Measurements from ENCODE around the gene GATAD2A. TPM values are rescaled to one million over a fixed set of nuclear protein-coding genes. Genes with fewer than 3 reads are reported as not detected.

The GATAD2A gene
- total and polyA plus RNA-seq, 9 of the 15 experiments (the other 6 are each of a cell fraction or from before 2014, with no cell fraction given): 2.4 to 226 (median 44.2) TPM

- TF ChIP-seq SMC3 (conservative IDR thresholded peaks at IDR 0.05; ENCODE audit: insufficient read depth, low read depth, low read length): 0 out of 2 replicates have a peak, but pooled peaks have one; percentile 2
- TF ChIP-seq BCOR (IDR thresholded peaks at IDR 0.05): no peak
- peak; percentile 72 for TF ChIP-seq GABPA (tag; conservative IDR thresholded peaks at IDR 0.05; ENCODE audit: low read depth)
- TF ChIP-seq USF1 (CRISPR knock-in tag; IDR thresholded peaks at IDR 0.05): no peak; the same call in 1 of the 2 replicates
- TF ChIP-seq ZNF79 (CRISPR knock-in tag; IDR thresholded peaks at IDR 0.05; ENCODE audit: low read depth): no peak
- TF ChIP-seq DMBX1 (CRISPR knock-in tag; IDR thresholded peaks at IDR 0.05; ENCODE audit: borderline replicate concordance): no peak
- TF ChIP-seq ILK (tag; IDR thresholded peaks at IDR 0.05; ENCODE audit: borderline replicate concordance, low read depth): no peak
- peak; percentile 54; the same call in 1 of the 2 replicates for TF ChIP-seq SIN3B (IDR thresholded peaks at IDR 0.05; ENCODE audit: low read depth)
- TF ChIP-seq MCM7 (IDR thresholded peaks at IDR 0.05): no peak
- peak; percentile 74 for TF ChIP-seq RB1 (IDR thresholded peaks at IDR 0.05; ENCODE audit: low read depth)
- no peak for TF ChIP-seq NCOA6 (IDR thresholded peaks at IDR 0.05)
- no peak for TF ChIP-seq TCF15 (CRISPR knock-in tag; IDR thresholded peaks at IDR 0.05)
- no peak for TF ChIP-seq THAP7 (CRISPR knock-in tag; IDR thresholded peaks at IDR 0.05)
- peak in 1 of 2 experiments; percentile 23; a peak in 1 of 4 replicates for TF ChIP-seq MAZ (CRISPR knock-in tag; conservative IDR thresholded peaks at IDR 0.05 in 1 of 2, IDR thresholded peaks at IDR 0.05 in 1 of 2)
- no peak for TF ChIP-seq NFXL1 (CRISPR knock-in tag; IDR thresholded peaks at IDR 0.05)
- no peak for TF ChIP-seq OTX1 (CRISPR knock-in tag; IDR thresholded peaks at IDR 0.05)
- TF ChIP-seq TCF7L2 (IDR thresholded peaks at IDR 0.05; ENCODE audit: low read depth, low read length): no peak
- no peak for TF ChIP-seq HEY1 (CRISPR knock-in tag; IDR thresholded peaks at IDR 0.05; ENCODE audit: borderline replicate concordance)
- no peak for TF ChIP-seq MBD1 (CRISPR knock-in tag; IDR thresholded peaks at IDR 0.05)
- peak in 2 of 3 experiments; percentile 42 to 45; a peak in 3 of 6 replicates for TF ChIP-seq CTCF (IDR thresholded peaks at IDR 0.05 in 2 of 3, conservative IDR thresholded peaks at IDR 0.05 in 1 of 3; ENCODE audit: insufficient read depth in 2 of 3, low read depth in 1 of 3, low read length in 3 of 3)
- no peak for TF ChIP-seq PCBP2 (IDR thresholded peaks at IDR 0.05; ENCODE audit: low read depth, low read length, poor library complexity, severe bottlenecking)
- TF ChIP-seq SAFB2 (IDR thresholded peaks at IDR 0.05; ENCODE audit: borderline replicate concordance, low read depth, low read length, severe bottlenecking): no peak
These were observed 19.3 kb upstream of the GATAD2A start (continued) for GRCh38 chr19:19385896-19386869.
